Activated T-cell treated with anti-CD3 and anti-CD28 coated beads, Interleukin-2, amount 50 U/mL, for 4 hours (primary cell): ENCODE results near the gene DAPK2. TPM values are rescaled to one million over a fixed set of nuclear protein-coding genes. Genes with fewer than 3 reads are reported as not detected.

ENCODE experiments used
- ATAC-seq, 2 donors: fragments of 200-7000 bp; cut with Tn5 transposase; one replicate each; pipeline ENCODE4 v1.10.0; 2021
- DNase-seq: peaks from one replicate; pipeline ENCODE4 v3.0.0-alpha.2; 2020
- H3K27me3 Mint-ChIP-seq: one replicate; pipeline ENCODE4 v1.8.0; 2021; ENCODE audit warnings: low read depth, mixed read lengths
- H3K36me3 Mint-ChIP-seq: one replicate; pipeline ENCODE4 v1.8.0; 2022; ENCODE audit warnings: mixed read lengths; ENCODE audit not compliant: insufficient read depth
- H3K4me1 Mint-ChIP-seq: one replicate; pipeline ENCODE4 v1.8.0; 2021; ENCODE audit warnings: low read depth, mixed read lengths
- H3K4me3 Mint-ChIP-seq: one replicate; pipeline ENCODE4 v1.8.0; 2021; ENCODE audit warnings: mild to moderate bottlenecking, moderate library complexity, mixed read lengths
- H3K9me3 Mint-ChIP-seq: one replicate; pipeline ENCODE4 v1.8.0; 2021; ENCODE audit warnings: mixed read lengths
- total RNA-seq, 3 donors: library from RNA; stranded (reverse); gene quantifications; one replicate each; pipeline ENCODE4 v1.2.1, GENCODE V29; 2021

The DAPK2 gene
- total RNA-seq, 3 donors from 2014 or later, result 0.40 to 1.1 (median 0.71) TPM

GRCh38 chr15:64045101-64045435 is 1.2 kb downstream of the DAPK2 start:
- Mint-ChIP-seq H3K36me3 (no peaks in the 10 kb centered on the region), H3K4me1 (peaks cover 16% of the 10 kb centered on the region), H3K9me3 (no peaks in the 10 kb centered on the region), H3K4me3 (peak overlapping the region; percentile 70), H3K27me3 (peaks cover 3% of the 10 kb centered on the region)
- DNase-seq (no peak), ATAC-seq (no peak)

DNA sequence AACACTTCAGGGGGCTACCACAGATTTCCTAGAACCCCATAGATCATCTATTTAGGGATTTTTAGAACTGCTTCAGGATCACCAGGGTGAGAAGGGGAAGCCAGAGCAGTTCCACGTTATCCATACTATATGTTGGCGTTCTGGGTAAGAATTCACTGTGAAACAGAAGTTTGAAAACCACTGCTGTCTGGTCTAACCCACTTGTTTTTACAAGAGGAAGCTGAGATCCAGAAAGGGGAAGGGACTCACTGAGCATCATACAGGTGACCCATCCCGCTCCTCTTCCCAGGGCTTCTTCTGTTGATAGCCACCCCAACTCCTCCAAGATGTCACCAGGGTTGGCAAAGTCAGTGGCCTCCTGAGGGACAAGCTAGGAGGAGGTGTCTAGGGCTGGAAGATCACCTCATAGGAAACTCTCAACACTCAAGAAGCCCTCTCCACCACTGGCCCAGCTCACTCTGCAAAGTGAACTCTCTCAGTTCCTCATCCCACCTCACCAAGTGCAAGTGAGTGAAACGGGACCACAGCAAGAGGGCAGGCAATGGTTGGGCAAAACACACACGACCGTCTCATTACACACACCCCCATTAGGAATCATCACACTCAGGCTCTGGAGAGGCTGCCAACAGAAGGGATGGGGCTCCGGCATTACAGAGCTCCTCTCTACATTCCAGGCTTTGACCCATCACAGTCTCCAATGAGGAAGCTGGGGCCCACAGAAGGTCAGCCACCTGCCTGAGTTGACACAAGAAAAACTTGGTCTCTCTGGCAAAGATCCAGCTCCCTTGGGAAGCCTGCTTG is 1.8 kb downstream of the DAPK2 start:
- H3K27me3 Mint-ChIP-seq, result peaks cover 3% of the 10 kb centered on the region
- no peaks in the 10 kb centered on the region for H3K36me3 Mint-ChIP-seq
- ATAC-seq (no peak), DNase-seq (no peak)
- H3K9me3 Mint-ChIP-seq, result no peaks in the 10 kb centered on the region
- peak overlapping the region; percentile 70 for H3K4me3 Mint-ChIP-seq
- H3K4me1 Mint-ChIP-seq, result peaks cover 16% of the 10 kb centered on the region

DNA sequence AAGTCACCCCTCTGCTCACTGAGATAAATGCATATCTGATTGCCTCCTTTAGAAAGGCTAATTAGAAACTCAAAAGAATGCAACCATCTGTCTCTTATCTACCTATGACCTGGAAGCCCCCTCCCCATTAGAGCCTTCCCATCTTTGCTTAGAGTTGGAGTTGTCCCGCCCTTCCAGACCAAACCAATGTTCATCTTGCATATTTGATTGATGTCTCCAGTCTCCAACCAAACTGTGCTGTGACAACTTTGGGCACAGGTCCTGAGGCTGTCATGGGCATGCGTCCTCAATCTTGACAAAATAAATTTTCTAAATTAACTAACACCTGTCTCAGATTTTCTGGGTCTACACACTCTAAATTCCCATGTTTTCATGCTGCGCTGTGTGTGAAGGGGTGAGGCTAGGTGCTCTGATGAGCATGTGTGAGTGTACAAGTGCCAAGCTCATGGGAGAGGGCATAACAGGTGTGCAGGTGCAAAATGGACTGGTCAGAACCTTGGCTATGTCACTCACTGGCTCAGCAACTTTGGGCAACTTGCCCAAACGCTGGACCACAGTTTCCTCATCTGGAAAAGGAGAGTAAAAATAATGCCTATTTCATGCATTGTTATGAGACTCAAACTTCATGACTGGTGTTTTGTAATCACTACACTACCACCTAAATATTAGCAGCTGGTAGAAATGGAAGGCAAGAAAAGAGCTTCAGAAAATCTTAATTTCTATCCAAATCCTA is 7.2 kb downstream of the DAPK2 start:
- H3K27me3 Mint-ChIP-seq, result no peaks in the 10 kb centered on the region
- no peak for DNase-seq
- H3K4me3 Mint-ChIP-seq, result no peak overlapping the region

GRCh38 chr15:64037966-64038365 is 8.3 kb downstream of the DAPK2 start:
- Mint-ChIP-seq H3K9me3 (no peaks in the 10 kb centered on the region), H3K36me3 (peaks cover 3% of the 10 kb centered on the region), H3K4me1 (no peaks in the 10 kb centered on the region), H3K4me3 (no peak overlapping the region), H3K27me3 (no peaks in the 10 kb centered on the region)
- ATAC-seq (no peak), DNase-seq (no peak)

More for the DNA sequence above, 7.2 kb downstream of the DAPK2 start:
- ATAC-seq, result no peak
- Mint-ChIP-seq H3K36me3 (peaks cover 3% of the 10 kb centered on the region), H3K9me3 (no peaks in the 10 kb centered on the region), H3K4me1 (no peaks in the 10 kb centered on the region)

- Mint-ChIP-seq H3K27me3 (no peaks in the 10 kb centered on the region), H3K9me3 (no peaks in the 10 kb centered on the region), H3K4me3 (no peak overlapping the region), H3K4me1 (peaks cover 4% of the 10 kb centered on the region), H3K36me3 (peaks cover 3% of the 10 kb centered on the region)
- ATAC-seq (no peak), DNase-seq (no peak)
These were observed 9.2 kb downstream of the DAPK2 start for GRCh38 chr15:64037116-64037515.

DNA sequence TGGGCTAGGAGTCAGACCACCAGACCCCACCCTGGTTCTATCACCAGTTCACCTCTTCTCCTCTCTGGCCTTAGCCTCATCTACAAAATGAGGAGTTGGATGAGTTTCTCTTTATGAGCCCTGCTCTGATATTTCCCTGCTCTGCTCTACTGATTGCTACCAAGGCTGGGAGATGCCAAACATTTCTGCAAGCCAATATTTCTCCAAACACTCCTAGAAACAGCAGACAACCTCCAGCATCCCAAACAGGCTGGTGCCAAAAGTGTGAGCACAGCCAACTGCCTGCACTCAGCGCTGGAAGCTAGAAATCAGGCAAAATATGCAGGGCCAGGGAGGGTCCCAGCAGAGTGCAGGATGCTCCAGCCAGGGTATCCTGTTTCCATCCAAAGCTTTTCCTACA is 10.8 kb downstream of the DAPK2 start:
- ATAC-seq, result no peak
- H3K27me3 Mint-ChIP-seq, result no peaks in the 10 kb centered on the region

GRCh38 chr15:64034519-64034918 is 11.8 kb downstream of the DAPK2 start:
- peaks cover 3% of the 10 kb centered on the region for H3K36me3 Mint-ChIP-seq
- no peak overlapping the region for H3K4me3 Mint-ChIP-seq
- no peaks in the 10 kb centered on the region for H3K9me3 Mint-ChIP-seq
- no peak for ATAC-seq
- H3K27me3 Mint-ChIP-seq, result no peaks in the 10 kb centered on the region
- no peak for DNase-seq
- peaks cover 16% of the 10 kb centered on the region for H3K4me1 Mint-ChIP-seq

More for the DNA sequence above, 10.8 kb downstream of the DAPK2 start:
- Mint-ChIP-seq H3K4me1 (peaks cover 12% of the 10 kb centered on the region), H3K36me3 (peaks cover 3% of the 10 kb centered on the region), H3K9me3 (no peaks in the 10 kb centered on the region), H3K4me3 (no peak overlapping the region)
- DNase-seq, result no peak

DNA sequence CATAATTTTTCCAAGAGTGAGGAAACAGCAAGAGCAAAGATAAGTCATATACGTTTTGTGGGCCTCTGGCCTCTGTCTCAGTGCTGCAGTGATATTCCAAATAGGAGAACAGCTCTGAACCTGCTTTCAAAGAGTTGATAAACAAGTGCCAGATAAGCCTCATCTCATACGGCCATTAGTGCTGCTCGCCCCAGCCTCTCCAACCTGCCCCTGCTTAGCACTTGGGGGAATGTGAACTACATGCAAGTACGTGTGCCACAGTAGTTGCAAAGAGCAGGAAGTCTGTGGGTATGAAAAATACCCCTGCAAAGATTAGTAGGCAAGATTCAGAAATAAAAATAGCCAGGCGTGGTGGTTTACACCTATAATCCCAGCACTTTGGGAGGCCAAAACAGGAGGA is 14.0 kb downstream of the DAPK2 start:
- Mint-ChIP-seq H3K4me3 (no peak overlapping the region), H3K36me3 (peaks cover 2% of the 10 kb centered on the region), H3K9me3 (no peaks in the 10 kb centered on the region), H3K27me3 (no peaks in the 10 kb centered on the region), H3K4me1 (peaks cover 19% of the 10 kb centered on the region)
- DNase-seq (no peak), ATAC-seq (no peak)

- peaks cover 19% of the 10 kb centered on the region for H3K4me1 Mint-ChIP-seq
- no peaks in the 10 kb centered on the region for H3K27me3 Mint-ChIP-seq
- ATAC-seq (no peak), DNase-seq (no peak)
- H3K9me3 Mint-ChIP-seq, result no peaks in the 10 kb centered on the region
- H3K4me3 Mint-ChIP-seq, result no peak overlapping the region
- no peaks in the 10 kb centered on the region for H3K36me3 Mint-ChIP-seq
These were observed 16.2 kb downstream of the DAPK2 start for GRCh38 chr15:64030123-64030522.

GRCh38 chr15:64029633-64030032 is 16.7 kb downstream of the DAPK2 start:
- ATAC-seq (peak; percentile 48 to 76), DNase-seq (no peak)
- Mint-ChIP-seq H3K36me3 (no peaks in the 10 kb centered on the region), H3K4me3 (no peak overlapping the region), H3K27me3 (no peaks in the 10 kb centered on the region), H3K4me1 (peaks cover 19% of the 10 kb centered on the region), H3K9me3 (no peaks in the 10 kb centered on the region)

DNA sequence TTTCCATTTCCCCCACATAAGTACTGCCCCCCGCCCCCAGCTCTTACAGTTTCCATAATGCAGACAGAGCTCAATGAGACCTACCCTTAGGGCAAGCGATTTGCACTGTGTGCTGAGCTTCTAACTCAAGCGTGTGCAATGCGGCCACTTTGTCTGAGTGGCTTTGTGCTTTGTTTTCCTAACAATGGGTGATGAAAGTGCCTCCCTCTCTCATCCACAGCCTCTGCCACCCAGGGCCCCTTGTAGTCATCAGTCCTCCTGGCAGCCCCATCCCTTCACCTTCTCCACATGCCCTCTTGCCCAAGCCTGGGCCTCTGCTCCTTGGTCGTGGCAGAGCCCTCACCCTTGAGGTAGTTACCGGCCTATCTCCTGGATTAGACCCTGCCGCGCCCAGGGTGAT is 17.2 kb downstream of the DAPK2 start:
- Mint-ChIP-seq H3K4me3 (no peak overlapping the region), H3K27me3 (no peaks in the 10 kb centered on the region), H3K4me1 (peaks cover 19% of the 10 kb centered on the region), H3K36me3 (no peaks in the 10 kb centered on the region), H3K9me3 (no peaks in the 10 kb centered on the region)
- ATAC-seq (peak in 1 of 2 donors; percentile 34), DNase-seq (no peak)

DNA sequence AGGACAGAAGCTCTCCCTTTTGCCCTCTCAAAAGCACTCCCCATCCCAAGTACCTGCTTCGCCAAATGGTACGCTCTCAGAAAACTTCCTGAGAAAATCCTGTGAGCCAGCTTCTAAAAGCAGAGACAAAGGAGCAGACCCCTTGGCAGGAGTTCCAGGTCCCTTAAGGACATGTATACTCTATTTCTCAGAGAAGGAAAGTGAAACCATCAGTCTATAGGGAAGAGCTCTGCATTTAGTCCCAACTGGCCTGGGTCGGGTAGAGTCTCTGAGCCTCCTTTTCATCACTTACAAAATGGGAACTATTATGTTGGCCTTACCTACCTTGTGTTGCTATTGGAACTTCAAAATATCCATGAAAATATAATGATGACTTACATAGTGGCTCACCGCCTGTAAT is 19.7 kb downstream of the DAPK2 start:
- Mint-ChIP-seq H3K4me3 (no peak overlapping the region), H3K27me3 (no peaks in the 10 kb centered on the region), H3K4me1 (peaks cover 11% of the 10 kb centered on the region), H3K9me3 (no peaks in the 10 kb centered on the region), H3K36me3 (no peaks in the 10 kb centered on the region)
- ATAC-seq (no peak), DNase-seq (no peak)

DNA sequence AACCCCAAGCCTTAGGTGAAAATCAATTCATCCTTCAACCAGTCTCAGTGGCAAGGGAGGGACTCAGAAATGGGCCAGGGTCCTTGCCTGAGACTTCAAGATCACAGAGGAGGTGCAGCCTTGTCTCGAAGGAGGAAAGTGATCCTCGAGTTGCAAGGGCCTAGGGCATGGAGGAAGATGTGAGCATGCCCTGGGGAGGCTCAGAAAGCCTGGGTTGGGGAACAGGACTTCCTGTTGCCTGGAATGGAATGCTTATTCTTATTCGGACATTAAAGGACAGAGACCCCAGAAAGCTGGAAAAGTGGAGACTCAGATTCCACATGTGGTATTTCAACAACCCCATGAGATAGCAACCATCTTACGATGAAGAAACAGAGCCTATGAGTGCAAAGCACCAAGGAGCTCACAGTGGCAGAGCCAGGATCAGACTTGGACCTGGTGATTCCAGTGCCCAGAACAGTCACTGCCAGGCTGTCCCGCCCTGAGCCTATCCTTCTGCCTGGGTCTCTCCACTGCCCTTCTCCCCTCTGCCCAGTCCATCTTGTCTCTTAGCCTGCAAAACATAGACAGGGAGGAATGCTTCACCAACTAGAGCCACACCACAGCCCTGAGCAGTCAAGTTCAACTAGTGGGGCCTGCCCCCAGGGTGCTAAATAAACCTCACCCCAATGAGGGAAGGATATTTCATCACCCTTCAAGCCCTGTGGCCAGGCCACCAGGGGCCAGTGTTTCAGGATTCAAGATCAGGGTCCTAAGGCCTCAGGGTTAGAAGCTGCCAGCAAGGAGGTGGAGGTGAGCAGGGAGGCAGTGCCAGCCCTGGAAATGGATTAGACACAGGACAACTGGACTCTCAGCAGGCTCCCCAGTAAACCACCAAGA is 21.9 kb downstream of the DAPK2 start:
- no peak overlapping the region for H3K4me3 Mint-ChIP-seq
- H3K9me3 Mint-ChIP-seq, result no peaks in the 10 kb centered on the region
- ATAC-seq (no peak), DNase-seq (no peak)
- no peaks in the 10 kb centered on the region for H3K27me3 Mint-ChIP-seq
- peaks cover 2% of the 10 kb centered on the region for H3K4me1 Mint-ChIP-seq
- no peaks in the 10 kb centered on the region for H3K36me3 Mint-ChIP-seq

DNA sequence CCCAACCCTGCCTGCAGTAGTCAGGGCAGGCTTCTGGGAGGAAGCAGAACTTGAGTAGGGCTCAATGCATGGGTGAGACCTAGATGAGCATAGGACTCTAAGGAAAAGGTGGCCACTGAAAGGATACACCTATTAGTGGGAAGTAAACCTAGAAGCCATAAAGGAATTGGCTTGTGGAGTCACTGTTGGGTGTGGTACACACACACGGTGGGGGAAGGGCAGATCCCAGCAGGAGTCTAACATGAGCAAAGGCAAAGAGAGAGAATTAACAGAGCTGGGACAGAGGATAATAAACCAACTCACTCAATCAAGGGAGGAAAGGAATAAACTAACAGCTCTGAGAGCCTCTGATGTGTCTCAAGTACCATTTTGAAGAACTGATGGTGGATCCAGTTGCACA is 23.1 kb downstream of the DAPK2 start:
- Mint-ChIP-seq H3K4me1 (no peaks in the 10 kb centered on the region), H3K36me3 (no peaks in the 10 kb centered on the region), H3K4me3 (no peak overlapping the region), H3K9me3 (no peaks in the 10 kb centered on the region), H3K27me3 (no peaks in the 10 kb centered on the region)
- DNase-seq (no peak), ATAC-seq (no peak)
